KG1 (cell line): ENCODE measurements around the gene ADCY10.
A peak's percentile ranks its signal among the peaks of the same experiment; 100 is the strongest.
"Not testable (repeated sequence)": the region's sequence is repeated elsewhere in the genome, so short reads cannot be mapped to it uniquely, and the experiment has no call there.

Source experiments
- DNase-seq: peaks from one replicate; lab custom pipeline; 2025; lab: John Stamatoyannopoulos, UW

Gene ADCY10

GRCh38 chr1:167913895-167914496, at the start of gene ADCY10:
Gene ADCY10 (minus strand): TSS chr1:167914134. CDS start chr1:167905140, 8,994 bp downstream.
- no peak for DNase-seq

GRCh38 chr1:167957710-167958109, 43.8 kb upstream of the ADCY10 start:
- DNase-seq: no peak

GRCh38 chr1:167955915-167956314, 42.0 kb upstream of the ADCY10 start:
- DNase-seq: no peak

GRCh38 chr1:167950569-167950968, 36.6 kb upstream of the ADCY10 start:
- no peak for DNase-seq

- no peak for DNase-seq
Measured at GRCh38 chr1:167949785-167950184, 35.9 kb upstream of the ADCY10 start.

GRCh38 chr1:167947733-167948132, 33.8 kb upstream of the ADCY10 start:
- no peak for DNase-seq

GRCh38 chr1:167943541-167943940, 29.6 kb upstream of the ADCY10 start:
- DNase-seq: no peak

GRCh38 chr1:167940264-167940663, 26.3 kb upstream of the ADCY10 start:
- no peak for DNase-seq

- DNase-seq: no peak
Measured at GRCh38 chr1:167938080-167938636, 24.2 kb upstream of the ADCY10 start.

GRCh38 chr1:167937709-167938010, 23.7 kb upstream of the ADCY10 start:
- no peak for DNase-seq

GRCh38 chr1:167936930-167937708, 23.2 kb upstream of the ADCY10 start, which contains the start of gene MPC2:
Gene MPC2 (minus strand): TSS chr1:167937072. CDS start chr1:167935841, 1,231 bp downstream.
- DNase-seq: peak; percentile 58

- peak; percentile 97 for DNase-seq
Measured at GRCh38 chr1:167936068-167936929, 22.4 kb upstream of the ADCY10 start, which contains the start of gene DCAF6. Gene DCAF6 (plus strand): TSS chr1:167936683. CDS start chr1:167936912, 229 bp downstream.

- DNase-seq: no peak
Measured at GRCh38 chr1:167935216-167936067, 21.5 kb upstream of the ADCY10 start.

- no peak for DNase-seq
Measured at GRCh38 chr1:167934426-167935215, 20.7 kb upstream of the ADCY10 start.

- no peak for DNase-seq
Measured at GRCh38 chr1:167933788-167934187, 19.9 kb upstream of the ADCY10 start.

GRCh38 chr1:167929725-167930124, 15.8 kb upstream of the ADCY10 start:
- no peak for DNase-seq

- DNase-seq: not testable (repeated sequence)
Measured at GRCh38 chr1:167928919-167929318, 15.0 kb upstream of the ADCY10 start.

GRCh38 chr1:167928457-167928852, 14.5 kb upstream of the ADCY10 start:
- no peak for DNase-seq

- no peak for DNase-seq
Measured at GRCh38 chr1:167927046-167927754, 13.3 kb upstream of the ADCY10 start.

- DNase-seq: no peak
Measured at GRCh38 chr1:167926486-167926997, 12.6 kb upstream of the ADCY10 start.
